AG20443 (cell line): Measurements from ENCODE around the gene AIG1.
"Not testable (repeated sequence)": the region's sequence is repeated elsewhere in the genome, so short reads cannot be mapped to it uniquely, and the experiment has no call there.

Experiments
- DNase-seq: peaks from one replicate; pipeline ENCODE4 v3.0.0; 2012; ENCODE audit warnings: low spot score, mixed read lengths

The AIG1 gene

GRCh38 chr6:143229400-143229799 is 168.7 kb downstream of the AIG1 start:
- DNase-seq, result no peak

GRCh38 chr6:143232849-143233248 is 172.2 kb downstream of the AIG1 start:
- peak; percentile 43 for DNase-seq

GRCh38 chr6:143233554-143234285 is 173.0 kb downstream of the AIG1 start:
- DNase-seq, result no peak

- DNase-seq, result peak; percentile 22
Observed at GRCh38 chr6:143234734-143235133, 174.0 kb downstream of the AIG1 start.

GRCh38 chr6:143236151-143236798 is 175.6 kb downstream of the AIG1 start:
- peak; percentile 94 for DNase-seq

GRCh38 chr6:143238306-143238705 is 177.6 kb downstream of the AIG1 start:
- no peak for DNase-seq

GRCh38 chr6:143241111-143241510 is 180.4 kb downstream of the AIG1 start:
- DNase-seq, result no peak

- DNase-seq, result no peak
Observed at GRCh38 chr6:143241911-143242310, 181.2 kb downstream of the AIG1 start.

GRCh38 chr6:143243786-143244185 is 183.1 kb downstream of the AIG1 start:
- no peak for DNase-seq

- DNase-seq, result no peak
Observed at GRCh38 chr6:143245656-143246055, 185.0 kb downstream of the AIG1 start.

- DNase-seq, result not testable (repeated sequence)
Observed at GRCh38 chr6:143246166-143246775, 185.6 kb downstream of the AIG1 start.

- DNase-seq, result no peak
Observed at GRCh38 chr6:143247586-143247985, 186.9 kb downstream of the AIG1 start.

GRCh38 chr6:143248359-143248758 is 187.7 kb downstream of the AIG1 start:
- DNase-seq, result no peak

GRCh38 chr6:143251288-143251687 is 190.6 kb downstream of the AIG1 start:
- no peak for DNase-seq

GRCh38 chr6:143252961-143253360 is 192.3 kb downstream of the AIG1 start:
- no peak for DNase-seq

GRCh38 chr6:143253586-143253985 is 192.9 kb downstream of the AIG1 start:
- DNase-seq, result no peak

GRCh38 chr6:143258945-143259344 is 198.3 kb downstream of the AIG1 start:
- no peak for DNase-seq

GRCh38 chr6:143260857-143261256 is 200.2 kb downstream of the AIG1 start:
- peak; percentile 75 for DNase-seq

GRCh38 chr6:143261899-143262436 is 201.3 kb downstream of the AIG1 start:
- DNase-seq, result no peak

GRCh38 chr6:143262859-143263258 is 202.2 kb downstream of the AIG1 start:
- no peak for DNase-seq

GRCh38 chr6:143264379-143264778 is 203.7 kb downstream of the AIG1 start:
- DNase-seq, result no peak

- no peak for DNase-seq
Observed at GRCh38 chr6:143264986-143265764, 204.5 kb downstream of the AIG1 start.
